NCI-H1436 treated with DMSO at 0.1 percent for 48 hours (cell line): ENCODE data around the gene OST4.

Experiments used
- DNase-seq: peaks from one replicate; lab custom pipeline; 2025; lab: John Stamatoyannopoulos, UW

The OST4 gene

GRCh38 chr2:27051902-27052645, 19.4 kb downstream of the OST4 start:
- DNase-seq: no peak

- DNase-seq: peak; percentile 80
Observed at GRCh38 chr2:27050996-27051901, 20.2 kb downstream of the OST4 start, which contains the start of gene AGBL5. Gene AGBL5 (plus strand): TSS chr2:27051668. CDS start chr2:27052959, 1,291 bp downstream.

GRCh38 chr2:27050281-27050995, 21.0 kb downstream of the OST4 start:
- peak; percentile 80 for DNase-seq

GRCh38 chr2:27049422-27050280, 21.8 kb downstream of the OST4 start:
- no peak for DNase-seq

- no peak for DNase-seq
Observed at GRCh38 chr2:27042985-27043634, 28.3 kb downstream of the OST4 start.

GRCh38 chr2:27042159-27042661, 29.2 kb downstream of the OST4 start:
- no peak for DNase-seq

GRCh38 chr2:27041752-27042151, 29.7 kb downstream of the OST4 start:
- no peak for DNase-seq

- no peak for DNase-seq
Observed at GRCh38 chr2:27040282-27040681, 31.2 kb downstream of the OST4 start.

- DNase-seq: no peak
Observed at GRCh38 chr2:27039871-27040270, 31.6 kb downstream of the OST4 start.

GRCh38 chr2:27039426-27039825, 32.0 kb downstream of the OST4 start:
- DNase-seq: no peak

GRCh38 chr2:27038631-27039339, 32.7 kb downstream of the OST4 start:
- no peak for DNase-seq

GRCh38 chr2:27038012-27038411, 33.4 kb downstream of the OST4 start:
- DNase-seq: no peak

- DNase-seq: no peak
Observed at GRCh38 chr2:27033253-27033852, 38.1 kb downstream of the OST4 start.

- peak; percentile 1 for DNase-seq
Observed at GRCh38 chr2:27032495-27033252, 38.8 kb downstream of the OST4 start, which contains the start of gene TMEM214. Gene TMEM214 (plus strand): TSS chr2:27032965. CDS start chr2:27033016, 51 bp downstream.

- no peak for DNase-seq
Observed at GRCh38 chr2:27029051-27029450, 42.4 kb downstream of the OST4 start.

GRCh38 chr2:27027211-27027651, 44.2 kb downstream of the OST4 start:
- no peak for DNase-seq

- no peak for DNase-seq
Observed at GRCh38 chr2:27025861-27026851, 45.3 kb downstream of the OST4 start.
